ENCODE results near the gene ADCK1.
A peak's percentile ranks its signal among the peaks of the same experiment; 100 is the strongest.
"Not testable (repeated sequence)": the region's sequence is repeated elsewhere in the genome, so short reads cannot be mapped to it uniquely, and the experiment has no call there.

Gene ADCK1

DNA sequence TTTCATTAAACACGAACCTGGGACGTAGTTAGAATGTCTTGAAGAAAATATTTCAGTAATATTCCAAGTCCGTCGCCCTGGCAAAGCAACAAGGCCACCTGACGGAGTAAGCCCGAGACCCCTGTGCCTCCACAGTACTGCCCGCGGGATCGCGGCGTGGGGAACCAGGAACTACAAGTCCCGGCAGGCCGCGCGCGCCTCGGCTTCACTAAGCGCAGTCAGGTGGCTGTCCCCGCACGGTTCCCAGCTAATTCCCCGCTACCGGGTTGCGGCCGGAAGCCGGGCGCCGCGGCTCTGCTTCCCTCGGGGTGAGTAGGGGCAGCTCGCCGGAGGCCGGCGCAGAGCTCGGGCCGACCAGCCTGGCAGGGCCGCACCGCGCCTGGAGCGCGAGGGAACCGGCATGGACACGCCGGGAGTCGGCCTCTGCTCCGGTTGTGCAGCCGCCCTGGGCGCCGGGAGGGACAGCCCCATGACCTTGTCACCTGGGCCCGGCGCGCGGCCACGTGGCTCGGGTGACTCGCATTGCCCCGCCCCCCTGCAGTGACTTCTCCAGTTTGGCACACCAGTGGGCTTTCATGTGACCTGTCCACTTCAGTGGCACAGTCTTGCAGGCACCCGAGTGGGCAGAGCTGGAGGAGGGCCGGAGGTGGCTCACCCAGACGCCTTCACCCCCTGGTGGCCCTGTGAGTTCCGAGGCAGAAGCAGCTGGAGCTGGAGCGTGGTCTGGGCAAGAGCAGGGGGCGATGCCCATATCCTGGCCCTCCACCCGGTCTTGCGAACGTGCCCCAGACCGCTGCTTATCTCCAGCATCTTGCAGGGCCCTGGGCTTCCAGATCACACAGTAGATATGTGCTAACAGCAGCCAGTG, at the start of gene ADCK1:
Gene ADCK1, plus strand, starts transcription at position 247 of the 868 bp plus-strand sequence. CDS start 18,870 bp downstream, outside the sequence.
- DNase-seq (ENCODE audit: low read depth), result peak; percentile 69

DNA sequence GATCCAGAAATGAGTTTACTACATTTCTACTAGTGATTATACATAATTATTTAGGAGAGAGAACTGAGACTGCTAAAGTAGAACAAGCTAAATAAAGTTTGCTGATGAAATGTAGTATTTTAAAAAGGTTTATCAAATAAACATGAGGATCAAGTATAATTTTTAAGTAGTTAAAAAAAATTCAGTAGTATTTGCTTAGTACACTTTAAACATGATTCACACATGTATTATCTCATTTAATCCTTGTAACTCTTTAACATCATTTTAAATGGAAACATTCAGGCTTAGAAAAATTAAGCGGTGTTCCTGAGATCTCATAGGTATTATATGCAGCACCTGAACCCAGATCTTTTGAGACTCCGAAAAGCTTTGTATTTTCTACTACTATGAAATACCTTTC, 47.6 kb upstream of the ADCK1 start:
- DNase-seq (ENCODE audit: low read depth), result no peak

DNA sequence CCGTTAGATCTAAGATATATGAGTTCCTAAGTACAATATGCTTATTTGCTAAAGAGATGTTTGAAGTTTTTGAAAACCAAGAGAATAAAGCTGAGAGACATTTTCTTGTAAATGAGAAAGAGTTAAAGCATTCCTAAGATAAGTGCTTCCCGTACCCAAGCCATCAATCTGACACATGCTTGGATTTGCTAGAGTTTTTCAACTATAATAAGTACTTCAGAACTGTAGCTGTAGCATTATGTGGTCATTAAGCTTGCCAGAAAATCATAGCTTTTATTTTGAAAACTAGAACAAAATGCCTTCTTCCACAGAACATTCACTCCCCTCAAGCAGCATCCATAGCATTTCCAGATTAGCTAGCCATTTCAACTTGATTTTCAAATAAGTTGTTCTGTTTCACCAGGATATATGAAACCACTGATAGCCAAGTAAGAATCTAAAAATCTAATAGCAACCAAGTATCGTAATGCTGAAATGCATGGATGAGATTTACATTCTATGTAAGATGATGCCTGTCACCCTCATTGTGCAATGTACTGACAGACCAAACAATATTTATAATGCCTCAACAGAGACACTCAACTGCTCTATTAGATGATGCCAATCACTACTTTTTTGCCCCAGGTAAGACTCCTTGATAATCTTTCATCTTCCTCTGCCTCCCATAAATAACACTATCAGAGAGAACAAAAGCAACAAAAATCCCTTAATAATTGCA, 47.0 kb upstream of the ADCK1 start:
- DNase-seq (ENCODE audit: low read depth), result no peak

DNA sequence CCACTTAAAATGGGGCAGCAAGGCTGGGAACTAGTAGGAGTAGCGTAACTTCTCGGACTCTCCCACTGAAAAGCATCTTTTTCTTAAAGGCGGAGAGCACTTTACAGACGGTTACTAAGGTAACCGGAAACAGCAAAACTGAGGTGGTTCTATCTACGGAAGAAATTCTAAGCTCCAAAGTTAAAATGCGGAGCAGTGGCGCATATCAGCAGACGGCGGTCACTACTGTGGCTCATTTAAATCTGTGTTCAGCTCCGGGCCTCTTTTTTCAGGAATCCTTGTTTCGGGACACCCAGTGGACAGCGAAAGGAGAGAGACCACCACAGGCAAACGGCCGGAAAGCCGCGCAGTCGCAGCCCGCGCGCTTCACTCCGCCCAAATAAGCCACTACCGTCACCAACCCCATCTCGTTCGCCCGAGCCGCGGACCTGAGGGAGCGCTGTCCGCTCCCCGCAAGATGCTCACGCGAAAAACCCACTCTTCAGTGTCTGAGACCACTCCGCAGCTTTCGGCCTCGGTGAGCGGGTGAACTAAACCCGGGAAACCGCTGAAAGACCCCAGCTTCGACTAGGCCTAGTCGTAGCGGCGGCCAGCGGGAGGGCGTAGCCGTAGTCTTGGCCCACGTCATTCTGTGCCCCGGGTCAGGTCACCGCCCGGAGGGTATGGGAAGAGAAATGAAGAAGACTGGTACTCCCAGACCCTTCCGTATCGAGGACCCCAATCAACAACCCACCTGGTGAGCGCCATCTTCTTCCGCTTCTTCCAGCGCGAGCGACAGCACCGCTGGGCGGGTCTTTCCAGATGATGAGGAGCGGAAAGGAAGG, 39.3 kb upstream of the ADCK1 start, which contains the start of gene SNW1:
Gene SNW1, minus strand, starts transcription at position 776 of the 824 bp plus-strand sequence. Its CDS starts 29 bp downstream, at position 747.
- peak; percentile 85 for DNase-seq (ENCODE audit: low read depth)

GRCh38 chr14:77761205-77761931, 38.5 kb upstream of the ADCK1 start:
- DNase-seq (ENCODE audit: low read depth), result no peak

DNA sequence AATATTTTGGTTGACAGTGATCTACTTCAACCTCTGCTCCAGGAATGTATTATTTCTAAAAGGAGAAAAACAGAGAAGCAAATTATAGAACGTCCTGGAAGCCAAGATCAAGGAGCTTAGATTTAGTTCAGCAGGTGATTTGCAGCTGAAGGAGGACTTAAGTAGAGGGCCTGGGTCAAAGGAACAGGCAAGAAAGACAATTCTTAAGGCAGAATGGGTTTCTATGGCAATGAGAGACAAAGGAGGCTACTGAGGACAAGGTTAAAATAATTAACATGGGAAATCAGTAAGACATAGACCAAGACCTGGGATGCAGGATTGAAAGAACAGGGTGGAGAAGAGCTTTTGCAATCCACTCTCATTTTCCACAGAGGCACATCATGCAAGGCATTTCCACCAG, 36.6 kb upstream of the ADCK1 start:
- DNase-seq (ENCODE audit: low read depth), result no peak

GRCh38 chr14:77763978-77764377, 35.9 kb upstream of the ADCK1 start:
- no peak for DNase-seq (ENCODE audit: low read depth)

- not testable (repeated sequence) for DNase-seq (ENCODE audit: low read depth)
Measured at GRCh38 chr14:77768442-77769069, 31.4 kb upstream of the ADCK1 start.

DNA sequence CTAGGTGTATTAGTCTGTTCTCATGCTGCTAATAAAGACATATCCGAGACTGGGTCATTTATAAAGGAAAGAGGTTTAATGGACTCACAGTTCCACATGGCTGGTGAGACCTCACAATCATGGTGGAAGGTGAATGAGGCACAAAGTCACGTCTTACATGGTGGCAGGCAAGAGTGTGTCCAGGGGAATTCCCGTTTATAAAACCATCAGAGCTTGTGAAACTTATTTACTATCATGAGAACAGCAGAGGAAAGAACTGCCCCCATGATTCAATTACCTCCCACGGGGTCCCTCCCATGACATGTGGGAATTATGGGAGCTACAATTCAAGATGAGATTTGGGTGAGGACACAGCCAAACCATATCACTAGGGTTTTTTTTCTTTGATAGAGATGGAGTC, 25.9 kb upstream of the ADCK1 start:
- not testable (repeated sequence) for DNase-seq (ENCODE audit: low read depth)

- DNase-seq (ENCODE audit: low read depth), result no peak
Measured at GRCh38 chr14:77782202-77782601, 17.7 kb upstream of the ADCK1 start.

GRCh38 chr14:77786148-77786547, 13.8 kb upstream of the ADCK1 start:
- no peak for DNase-seq (ENCODE audit: low read depth)

DNA sequence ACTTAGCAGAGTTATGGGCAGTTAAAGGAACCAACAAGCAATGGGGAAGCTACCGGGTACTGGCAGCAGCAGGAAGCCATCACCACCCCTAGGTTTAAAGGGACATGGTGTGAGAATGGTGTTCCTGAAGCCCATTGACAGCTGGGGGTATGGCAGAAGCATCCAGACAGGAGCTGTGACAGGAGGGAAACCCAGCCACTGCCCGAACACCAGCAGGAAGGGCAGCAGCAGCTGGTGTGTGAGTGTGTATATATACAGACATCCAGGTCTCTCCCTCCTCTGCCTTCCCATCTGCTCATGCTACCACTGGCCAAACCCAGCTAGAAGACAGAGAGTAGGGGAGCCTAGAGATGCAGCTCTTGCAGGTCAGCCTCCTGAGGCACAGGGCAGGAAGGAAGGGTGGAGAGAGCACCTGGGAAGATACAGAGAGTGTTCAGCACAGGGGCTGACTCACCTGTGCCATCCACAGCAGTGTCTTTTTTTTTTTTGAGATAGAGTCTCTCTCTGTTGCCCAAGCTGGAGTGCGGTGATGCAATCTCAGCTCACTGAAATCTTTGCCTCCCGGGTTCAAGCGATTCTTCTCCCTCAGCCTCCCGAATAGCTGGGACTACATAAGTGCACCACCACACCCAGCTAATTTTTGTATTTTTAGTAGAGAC, 9.2 kb upstream of the ADCK1 start:
- DNase-seq (ENCODE audit: low read depth), result no peak

- DNase-seq (ENCODE audit: low read depth), result no peak
Measured at GRCh38 chr14:77791225-77791600, 8.7 kb upstream of the ADCK1 start.

DNA sequence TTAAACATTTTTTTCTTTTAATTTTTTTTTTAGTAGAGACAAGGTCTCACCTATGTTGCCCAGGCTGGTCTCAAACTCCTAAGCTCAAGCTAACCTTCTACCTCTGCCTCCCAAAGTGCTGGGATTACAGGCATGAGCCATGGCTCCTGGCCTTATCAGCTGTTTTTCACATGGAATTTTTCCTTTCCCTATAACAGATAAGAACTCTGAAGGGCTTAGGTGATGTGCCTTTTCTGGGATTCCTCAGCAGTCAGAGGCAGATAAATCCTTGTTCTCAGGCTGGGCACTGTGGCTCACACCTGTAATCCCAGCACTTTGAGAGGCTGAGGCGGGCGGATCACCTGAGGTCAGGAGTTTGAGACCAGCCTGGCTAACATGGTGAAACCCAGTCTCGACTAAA, 6.7 kb upstream of the ADCK1 start:
- DNase-seq (ENCODE audit: low read depth), result not testable (repeated sequence)

GRCh38 chr14:77794357-77794756, 5.6 kb upstream of the ADCK1 start:
- DNase-seq (ENCODE audit: low read depth), result no peak

DNA sequence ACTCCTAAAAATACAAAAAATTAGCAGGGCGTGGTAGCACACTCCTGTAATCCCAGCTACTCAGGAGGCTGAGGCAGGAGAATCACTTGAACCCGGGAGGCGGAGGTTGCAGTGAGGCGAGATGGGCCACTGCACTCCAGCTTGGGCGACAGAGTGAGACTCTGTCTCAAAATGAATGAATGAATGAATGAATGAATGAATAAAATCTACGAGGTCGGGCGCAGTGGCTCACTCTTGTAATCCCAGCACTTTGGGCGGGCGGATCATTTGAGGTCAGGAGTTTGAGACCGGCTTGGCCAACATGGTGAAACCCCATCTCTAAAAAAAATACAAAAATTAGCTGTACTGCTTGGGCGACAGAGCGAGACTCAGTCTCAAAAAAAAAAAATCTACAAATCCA, 453 bp upstream of the ADCK1 start:
- DNase-seq (ENCODE audit: low read depth), result not testable (repeated sequence)

DNA sequence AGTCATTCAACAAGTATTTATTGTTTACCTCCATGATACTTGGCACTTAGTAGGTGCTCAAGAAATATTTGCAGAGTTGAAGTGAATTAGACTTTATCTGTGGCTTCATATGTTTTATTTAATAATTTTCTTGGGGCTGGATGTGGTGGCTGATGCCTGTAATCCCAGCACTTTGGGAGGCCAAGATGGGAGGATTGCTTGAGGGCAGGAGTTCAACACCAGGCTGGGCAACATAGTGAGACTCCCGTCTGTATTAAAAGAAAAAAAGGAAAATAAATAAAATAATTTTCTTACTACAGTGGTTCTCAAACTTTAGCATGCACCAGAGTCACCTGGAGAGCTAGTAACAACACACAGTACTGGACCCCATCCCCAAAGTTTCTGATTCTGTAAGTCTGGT, 905 bp downstream of the ADCK1 start:
- no peak for DNase-seq (ENCODE audit: low read depth)

DNA sequence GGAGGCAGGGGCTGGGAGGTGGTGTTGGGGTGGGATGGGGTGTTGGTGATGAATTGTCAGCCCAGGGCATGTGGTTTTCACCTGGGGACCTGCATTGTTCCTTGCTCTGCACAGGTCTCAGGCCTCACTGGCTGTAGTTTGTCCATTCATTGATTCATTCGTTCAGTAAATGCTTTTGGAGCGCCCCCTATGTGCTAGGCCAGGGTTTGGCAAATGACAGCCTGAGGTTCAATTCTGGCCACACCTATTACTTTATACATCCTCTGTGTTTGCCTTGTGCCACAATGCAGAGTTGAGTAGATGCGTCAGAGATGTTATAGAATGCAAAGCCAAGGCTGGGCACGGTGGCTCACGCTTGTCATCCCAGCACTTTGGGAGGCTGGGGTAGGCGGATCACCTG, 4.7 kb downstream of the ADCK1 start:
- no peak for DNase-seq (ENCODE audit: low read depth)

DNA sequence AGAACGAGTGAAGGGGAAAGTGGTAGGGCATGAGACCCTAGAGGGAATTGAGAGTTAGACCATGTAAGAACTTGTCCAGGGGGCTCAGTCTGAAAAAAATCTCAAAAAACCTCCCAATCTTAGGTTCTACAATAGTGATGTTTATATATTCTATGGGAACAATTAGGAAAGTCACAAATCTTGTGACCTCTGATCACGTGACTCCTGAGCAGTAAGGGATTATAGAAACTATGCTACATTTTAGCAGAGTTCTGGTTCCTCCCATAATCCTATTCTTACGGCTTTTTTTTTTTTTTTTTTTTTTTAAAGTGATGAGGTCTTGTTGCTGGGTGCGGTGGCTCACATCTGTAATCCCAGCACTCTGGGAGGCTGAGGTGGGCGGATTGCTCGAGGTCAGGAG, 5.8 kb downstream of the ADCK1 start:
- no peak for DNase-seq (ENCODE audit: low read depth)

GRCh38 chr14:77808250-77808649, 8.3 kb downstream of the ADCK1 start:
- no peak for DNase-seq (ENCODE audit: low read depth)

DNA sequence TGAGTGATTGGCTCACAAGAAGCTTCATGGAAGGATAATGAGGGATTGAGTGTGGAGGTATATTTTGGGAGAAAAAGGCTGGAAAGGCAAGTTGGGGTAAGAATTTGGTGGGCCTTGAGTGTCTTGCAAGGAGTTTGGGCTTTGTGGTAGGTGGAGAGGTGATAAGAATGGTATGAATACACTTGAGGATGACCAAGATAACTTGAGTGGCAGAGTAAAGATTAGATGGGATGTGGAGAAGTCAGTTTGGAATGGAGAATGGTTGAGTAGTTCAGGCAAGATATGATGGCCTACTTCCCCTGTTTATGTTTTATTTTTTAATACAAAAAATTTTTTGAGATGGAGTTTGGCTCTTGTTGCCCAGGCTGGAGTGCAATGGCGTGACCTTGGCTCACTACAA, 9.1 kb downstream of the ADCK1 start:
- no peak for DNase-seq (ENCODE audit: low read depth)

Data from activated gamma-delta T cell treated with anti-CD3 and anti-CD28 coated beads, Interleukin-2, amount 50 U/mL, for 16 hours (primary cell).